K562 (cell line): ENCODE data around the gene PPP1R3G. TPM values are rescaled to one million over a fixed set of nuclear protein-coding genes. Genes with fewer than 3 reads are reported as not detected.

Experiments used
- FUS ChIP-seq: fragments of 200-400 bp; formaldehyde crosslinking; optimal IDR thresholded peaks from 2 replicates; pipeline ENCODE3; 2017; ENCODE audit warnings: low read depth, low read length
- RHOXF2B ChIP-seq: fragments of 250-450 bp; sonication (Bioruptor Pico); conservative IDR thresholded peaks from 2 replicates; pipeline ENCODE4 v1.5.1; 2021
- SIN3B ChIP-seq: fragments of 450-650 bp; IDR thresholded peaks from 2 replicates; pipeline ENCODE4 v1.6.1; 2017; ENCODE audit warnings: low read depth, mild to moderate bottlenecking, moderate library complexity
- ZBTB11 ChIP-seq, 3 experiments: fragments of 200-800 bp in 1 of 3; fragments of 250-450 bp in 1 of 3; fragments of 450-650 bp in 1 of 3; sonication (Bioruptor Pico) in 1 of 3; sonication (Bioruptor generic) in 1 of 3; formaldehyde crosslinking in 1 of 3; IDR thresholded peaks; 2 replicates each; pipeline versions ENCODE4 v1.6.1 to v1.8.0; 2016 to 2022; ENCODE audit warnings: mild to moderate bottlenecking in 2 of 3, missing genetic modification characterization in 2 of 3, missing compliant biosample characterization in 1 of 3, moderate library complexity in 1 of 3
- ZNF445 ChIP-seq: fragments of 250-450 bp; sonication (Bioruptor Pico); IDR thresholded peaks from 2 replicates; pipeline ENCODE4 v1.4.0; 2020; ENCODE audit warnings: low read depth, mild to moderate bottlenecking, moderate library complexity
- polyA plus RNA-seq, 8 experiments: library from polyadenylated mRNA; depleted of rRNA in 4 of 8; stranded (reverse) in 5 of 8; unstranded in 3 of 8; fragments of >200 nt; fragmentation: Nextera tagmentation in 2 of 8; fragmentation: Illumina TruSeq in 1 of 8; extraction: Ambion mirVana in 2 of 8; extraction: Trizol in 1 of 8; gene quantifications; 2 replicates each; pipeline versions ENCODE4 v1.2.1 to v1.2.3, GENCODE V29; 2011 to 2014; ENCODE audit warnings: inconsistent platforms in 1 of 8, missing spikeins in 1 of 8
- total RNA-seq, 7 experiments: library from RNA; depleted of rRNA in 6 of 7; stranded (reverse); fragments of >200 nt in 6 of 7; fragmentation: Illumina TruSeq in 2 of 7; extraction: Trizol in 2 of 7; gene quantifications; 2 replicates each; pipeline versions ENCODE4 v1.2.1 to v1.2.3, GENCODE V29; 2011 to 2021; ENCODE audit warnings: low replicate concordance in 1 of 7
- TF ChIP-seq, protein P1 (sequence below): sonication (generic); formaldehyde crosslinking; IDR thresholded peaks from 2 replicates; pipeline ENCODE4 v1.8.0; 2022; ENCODE audit warnings: mild to moderate bottlenecking, missing genetic modification reagents, borderline replicate concordance
- TF ChIP-seq, protein P2 (sequence below), 2 experiments: IDR thresholded peaks; 2 replicates each; pipeline ENCODE4 v1.6.1; 2012; ENCODE audit warnings: improper control_type of control experiment in 2 of 2, low read depth in 2 of 2, low read length in 2 of 2, borderline replicate concordance in 1 of 2
- TF ChIP-seq, protein P3 (sequence below): sonication (generic); IDR thresholded peaks from 2 replicates; pipeline ENCODE4 v1.6.1; 2016

The PPP1R3G gene
- total and polyA plus RNA-seq, 9 of the 15 experiments (the other 6 are each of a cell fraction or from before 2014, with no cell fraction given), result 0.01 to 0.13 (median 0.01) TPM; not detected in 4

DNA sequence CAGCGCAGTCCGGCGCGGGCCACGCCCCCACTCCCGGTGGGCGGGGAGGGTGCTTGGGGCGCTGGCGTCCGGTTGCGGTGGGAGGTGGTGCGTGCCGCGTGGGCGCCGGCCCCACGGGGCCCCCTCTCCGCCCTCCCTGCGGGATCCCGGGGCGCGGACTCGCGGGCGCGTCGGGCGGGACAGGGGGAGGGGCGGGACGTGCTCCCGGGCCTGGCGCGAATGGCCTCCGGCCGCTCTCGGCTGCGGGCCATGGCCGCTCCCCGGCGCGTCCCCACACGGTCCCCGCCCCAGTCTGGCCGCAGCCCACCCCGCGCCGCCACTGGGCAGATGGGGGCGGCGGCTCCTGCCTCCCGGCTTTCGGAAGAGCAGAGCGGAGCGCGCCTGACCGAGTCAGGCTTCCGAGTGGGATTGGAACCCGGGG is 771 bp upstream of the PPP1R3G start (continued):
- 0 out of 6 replicates have a peak, but pooled peaks of 1 of the 3 experiments have one; percentile 27 for TF ChIP-seq ZBTB11 (CRISPR knock-in tag; IDR thresholded peaks at IDR 0.05)
- no peak for TF ChIP-seq ZNF445 (CRISPR knock-in tag)
- TF ChIP-seq, protein P1, sequence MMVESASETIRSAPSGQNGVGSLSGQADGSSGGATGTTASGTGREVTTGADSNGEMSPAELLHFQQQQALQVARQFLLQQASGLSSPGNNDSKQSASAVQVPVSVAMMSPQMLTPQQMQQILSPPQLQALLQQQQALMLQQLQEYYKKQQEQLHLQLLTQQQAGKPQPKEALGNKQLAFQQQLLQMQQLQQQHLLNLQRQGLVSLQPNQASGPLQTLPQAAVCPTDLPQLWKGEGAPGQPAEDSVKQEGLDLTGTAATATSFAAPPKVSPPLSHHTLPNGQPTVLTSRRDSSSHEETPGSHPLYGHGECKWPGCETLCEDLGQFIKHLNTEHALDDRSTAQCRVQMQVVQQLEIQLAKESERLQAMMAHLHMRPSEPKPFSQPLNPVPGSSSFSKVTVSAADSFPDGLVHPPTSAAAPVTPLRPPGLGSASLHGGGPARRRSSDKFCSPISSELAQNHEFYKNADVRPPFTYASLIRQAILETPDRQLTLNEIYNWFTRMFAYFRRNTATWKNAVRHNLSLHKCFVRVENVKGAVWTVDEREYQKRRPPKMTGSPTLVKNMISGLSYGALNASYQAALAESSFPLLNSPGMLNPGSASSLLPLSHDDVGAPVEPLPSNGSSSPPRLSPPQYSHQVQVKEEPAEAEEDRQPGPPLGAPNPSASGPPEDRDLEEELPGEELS (CRISPR knock-in tag), result no peak
- TF ChIP-seq RHOXF2B (CRISPR knock-in tag), result no peak
- TF ChIP-seq SIN3B, result 0 out of 2 replicates have a peak, but pooled peaks have one; percentile 34
- no peak for TF ChIP-seq FUS
- TF ChIP-seq, protein P2, sequence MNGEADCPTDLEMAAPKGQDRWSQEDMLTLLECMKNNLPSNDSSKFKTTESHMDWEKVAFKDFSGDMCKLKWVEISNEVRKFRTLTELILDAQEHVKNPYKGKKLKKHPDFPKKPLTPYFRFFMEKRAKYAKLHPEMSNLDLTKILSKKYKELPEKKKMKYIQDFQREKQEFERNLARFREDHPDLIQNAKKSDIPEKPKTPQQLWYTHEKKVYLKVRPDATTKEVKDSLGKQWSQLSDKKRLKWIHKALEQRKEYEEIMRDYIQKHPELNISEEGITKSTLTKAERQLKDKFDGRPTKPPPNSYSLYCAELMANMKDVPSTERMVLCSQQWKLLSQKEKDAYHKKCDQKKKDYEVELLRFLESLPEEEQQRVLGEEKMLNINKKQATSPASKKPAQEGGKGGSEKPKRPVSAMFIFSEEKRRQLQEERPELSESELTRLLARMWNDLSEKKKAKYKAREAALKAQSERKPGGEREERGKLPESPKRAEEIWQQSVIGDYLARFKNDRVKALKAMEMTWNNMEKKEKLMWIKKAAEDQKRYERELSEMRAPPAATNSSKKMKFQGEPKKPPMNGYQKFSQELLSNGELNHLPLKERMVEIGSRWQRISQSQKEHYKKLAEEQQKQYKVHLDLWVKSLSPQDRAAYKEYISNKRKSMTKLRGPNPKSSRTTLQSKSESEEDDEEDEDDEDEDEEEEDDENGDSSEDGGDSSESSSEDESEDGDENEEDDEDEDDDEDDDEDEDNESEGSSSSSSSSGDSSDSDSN (IDR thresholded peaks at IDR 0.05; ENCODE audit: borderline replicate concordance in 1 of 2, low read depth in 2 of 2, low read length in 2 of 2), result 0 out of 4 replicates have a peak, but pooled peaks of 1 of the 2 experiments have one; percentile 20
- TF ChIP-seq, protein P3, sequence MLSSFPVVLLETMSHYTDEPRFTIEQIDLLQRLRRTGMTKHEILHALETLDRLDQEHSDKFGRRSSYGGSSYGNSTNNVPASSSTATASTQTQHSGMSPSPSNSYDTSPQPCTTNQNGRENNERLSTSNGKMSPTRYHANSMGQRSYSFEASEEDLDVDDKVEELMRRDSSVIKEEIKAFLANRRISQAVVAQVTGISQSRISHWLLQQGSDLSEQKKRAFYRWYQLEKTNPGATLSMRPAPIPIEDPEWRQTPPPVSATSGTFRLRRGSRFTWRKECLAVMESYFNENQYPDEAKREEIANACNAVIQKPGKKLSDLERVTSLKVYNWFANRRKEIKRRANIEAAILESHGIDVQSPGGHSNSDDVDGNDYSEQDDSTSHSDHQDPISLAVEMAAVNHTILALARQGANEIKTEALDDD, result no peak
